HCEC 1CT (cell line): ENCODE measurements around the gene GPR32.

Experiments
- DNase-seq: peaks from one replicate; pipeline ENCODE4 v3.0.0-alpha.2; 2017

GPR32 gene

DNA sequence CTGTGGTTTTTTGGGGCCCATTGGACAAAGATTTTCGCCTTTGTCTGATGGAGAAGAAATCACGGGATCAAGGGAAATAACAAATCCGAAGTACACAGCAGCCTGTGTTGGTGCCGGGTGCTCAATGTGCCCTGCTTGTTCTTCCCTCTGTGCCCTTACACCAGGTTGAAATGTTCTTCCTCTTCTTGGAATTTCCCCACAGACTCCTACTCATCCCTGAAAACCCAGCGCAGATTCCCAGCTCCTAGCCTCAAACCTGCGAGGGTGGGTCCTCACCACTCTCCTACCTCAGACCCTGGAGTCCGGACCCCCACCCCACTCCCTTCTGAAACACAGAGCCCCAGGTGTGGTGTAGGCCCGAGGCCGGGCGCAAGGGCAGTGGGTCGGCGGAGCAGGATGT lies 15.1 kb downstream of the GPR32 start:
- no peak for DNase-seq

DNA sequence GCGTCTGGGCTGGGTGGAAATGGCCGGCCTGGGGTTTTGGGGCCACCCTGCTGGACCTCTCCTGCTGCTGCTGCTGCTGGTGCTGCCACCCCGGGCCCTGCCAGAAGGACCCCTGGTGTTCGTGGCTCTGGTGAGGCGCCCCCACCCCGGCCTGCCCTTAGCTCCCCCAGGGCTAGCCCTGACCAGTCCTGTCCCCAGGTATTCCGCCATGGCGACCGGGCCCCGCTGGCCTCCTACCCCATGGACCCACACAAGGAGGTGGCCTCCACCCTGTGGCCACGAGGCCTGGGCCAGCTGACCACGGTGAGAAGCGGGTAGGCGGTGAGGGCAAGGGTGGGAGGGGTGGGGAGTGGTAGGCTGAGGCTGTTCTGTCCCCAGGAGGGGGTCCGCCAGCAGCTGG lies 20.1 kb downstream of the GPR32 start, which contains the start of gene ACP4:
ACP4 (plus strand) TSS at position 20 of the 400 bp plus-strand sequence; CDS start at position 20, 0 bp downstream.
- no peak for DNase-seq

DNA sequence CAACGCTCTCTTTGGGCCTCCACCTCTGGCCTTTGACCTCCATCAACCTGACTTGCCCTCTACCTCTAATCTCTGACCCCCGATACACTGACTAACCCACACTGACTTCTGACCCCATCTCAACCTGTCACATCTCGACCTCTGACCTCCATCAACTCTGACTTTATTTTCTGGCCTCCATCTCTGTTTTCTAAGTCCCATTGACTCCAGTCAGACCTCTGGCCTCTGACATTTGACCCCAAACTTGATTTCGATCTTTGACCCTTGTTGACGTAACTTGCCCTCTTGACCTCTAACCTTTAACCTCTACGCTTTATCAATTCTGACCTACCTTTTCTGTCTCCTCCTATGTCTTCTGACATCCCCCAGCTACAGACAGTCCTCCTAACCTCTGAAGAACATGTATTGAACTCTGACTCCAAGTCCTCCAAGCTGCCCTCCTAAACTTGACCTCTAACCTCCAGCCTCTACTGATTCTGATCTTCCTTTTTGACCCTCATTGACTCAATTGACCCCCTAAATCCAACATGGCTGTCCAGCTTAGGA lies 20.7 kb downstream of the GPR32 start:
- DNase-seq, result no peak

GRCh38 chr19:50791594-50792271 lies 21.5 kb downstream of the GPR32 start:
- DNase-seq, result no peak

DNA sequence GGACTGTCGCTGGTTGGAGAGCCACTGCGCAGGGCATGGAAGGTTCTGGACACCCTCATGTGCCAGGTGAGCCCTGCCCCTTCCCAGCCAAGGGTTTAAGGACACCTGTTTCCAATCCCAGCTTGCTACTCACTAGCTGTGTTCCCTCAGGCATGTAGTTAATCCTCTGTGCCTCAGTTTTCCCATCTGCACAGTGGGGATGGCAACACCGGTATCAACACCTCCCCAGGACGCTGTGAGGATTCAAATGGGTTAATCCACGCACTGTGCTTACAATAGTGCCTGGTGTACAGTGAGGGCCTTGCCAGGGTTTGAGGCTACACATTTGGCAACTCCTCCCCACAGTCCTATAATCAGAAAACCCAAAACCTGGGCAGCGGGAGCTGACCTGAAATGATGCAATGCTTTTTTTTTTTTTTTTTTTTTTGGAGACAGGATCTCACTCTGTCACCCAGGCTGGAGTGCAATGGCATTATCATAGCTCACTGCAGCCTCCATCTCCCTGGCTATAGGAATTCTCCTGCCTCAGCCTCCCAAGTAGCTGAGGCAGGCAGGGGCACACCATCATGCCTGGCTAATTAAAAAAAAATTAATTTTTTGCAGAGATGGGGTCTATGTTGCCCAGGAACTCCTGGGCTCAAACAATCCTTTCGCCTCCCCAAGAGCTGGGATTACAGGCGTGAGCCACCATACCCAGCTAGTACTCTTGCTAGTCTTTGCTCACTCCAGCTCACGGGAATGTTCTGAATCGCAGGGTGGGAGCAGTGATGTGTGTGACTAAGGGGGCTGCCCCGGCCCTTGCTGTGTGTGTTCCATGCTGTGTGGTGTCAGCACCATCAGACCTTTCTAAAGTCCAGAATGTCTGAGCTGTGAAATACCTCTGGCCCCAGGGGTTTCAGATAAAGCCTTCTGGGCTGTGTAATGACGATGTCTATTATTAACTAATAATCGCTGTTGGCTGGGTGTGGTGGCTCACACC lies 22.3 kb downstream of the GPR32 start:
- DNase-seq, result no peak

DNA sequence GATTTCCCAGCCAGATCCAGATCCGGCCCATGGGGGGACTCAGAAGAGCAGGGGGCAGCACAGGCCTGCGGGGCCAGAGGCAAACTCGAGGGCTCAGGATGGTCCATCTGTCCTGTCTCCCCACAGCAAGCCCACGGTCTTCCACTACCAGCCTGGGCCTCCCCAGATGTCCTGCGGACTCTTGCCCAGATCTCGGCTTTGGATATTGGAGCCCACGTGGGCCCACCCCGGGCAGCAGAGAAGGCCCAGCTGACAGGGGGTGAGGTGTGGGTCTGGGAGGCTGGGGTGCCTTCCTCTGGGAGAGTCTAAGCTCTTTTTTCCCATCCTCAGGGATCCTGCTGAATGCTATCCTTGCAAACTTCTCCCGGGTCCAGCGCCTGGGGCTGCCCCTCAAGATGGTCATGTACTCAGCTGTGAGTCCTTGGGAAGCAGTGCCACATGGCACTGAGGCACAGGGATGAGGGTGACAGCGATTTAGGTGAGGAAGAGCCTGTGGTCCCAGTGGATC lies 23.3 kb downstream of the GPR32 start:
- DNase-seq, result no peak

GRCh38 chr19:50794074-50794875 lies 24.0 kb downstream of the GPR32 start:
- no peak for DNase-seq

DNA sequence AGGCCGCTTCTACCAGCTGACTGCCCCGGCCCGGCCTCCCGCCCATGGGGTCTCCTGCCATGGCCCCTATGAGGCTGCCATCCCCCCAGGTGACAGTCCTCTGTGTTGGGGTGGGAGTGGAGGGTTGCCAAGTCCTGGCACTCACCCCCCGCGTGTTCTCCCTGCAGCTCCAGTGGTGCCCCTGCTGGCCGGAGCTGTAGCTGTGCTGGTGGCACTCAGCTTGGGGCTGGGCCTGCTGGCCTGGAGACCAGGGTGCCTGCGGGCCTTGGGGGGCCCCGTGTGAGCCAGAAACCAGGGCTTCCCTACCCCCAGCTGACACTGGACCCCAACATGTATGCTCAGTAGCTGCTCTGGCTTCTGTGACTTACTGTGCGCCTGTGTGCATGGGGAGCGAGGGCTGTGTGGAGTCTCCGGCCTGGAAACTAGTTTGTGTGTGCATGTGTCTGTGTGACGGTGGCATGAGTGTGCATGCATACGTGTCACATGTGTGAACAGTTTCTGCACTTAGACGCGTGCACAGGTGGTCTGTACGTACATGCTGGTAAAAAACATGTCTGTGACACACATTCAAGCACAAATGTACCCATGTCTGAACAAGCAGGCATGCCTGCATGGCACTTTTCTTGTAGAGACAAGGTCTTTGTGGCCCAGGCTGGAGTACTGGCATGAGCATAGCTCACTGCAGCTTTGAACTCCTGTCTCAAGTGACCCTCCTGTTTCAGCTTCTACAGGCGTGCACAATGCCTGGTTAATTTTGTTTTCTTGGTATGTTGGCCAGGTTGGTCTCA lies 24.8 kb downstream of the GPR32 start:
- DNase-seq, result peak; percentile 29

DNA sequence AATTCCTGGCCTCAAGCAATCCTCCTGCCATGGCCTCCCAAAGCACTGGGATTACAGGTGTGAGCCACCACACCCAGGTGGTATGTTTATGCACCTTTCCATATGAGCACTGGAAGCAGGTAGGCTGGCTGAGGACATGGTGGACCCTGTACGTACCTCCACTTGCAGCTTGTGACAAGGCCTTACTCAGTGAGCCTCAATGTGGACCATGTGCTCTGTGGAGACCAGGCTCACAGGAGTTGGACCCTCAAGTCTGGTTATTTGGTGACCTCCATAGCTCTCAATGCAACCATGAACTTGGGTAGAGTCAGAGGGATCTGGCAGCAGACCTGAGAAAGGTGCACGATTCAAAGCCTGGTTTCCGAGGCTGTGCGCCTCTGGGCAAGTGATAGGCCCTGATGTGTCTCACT lies 25.4 kb downstream of the GPR32 start:
- no peak for DNase-seq

GRCh38 chr19:50796128-50796633 lies 25.9 kb downstream of the GPR32 start:
- DNase-seq, result no peak

GRCh38 chr19:50796634-50797428 lies 26.6 kb downstream of the GPR32 start:
- no peak for DNase-seq

DNA sequence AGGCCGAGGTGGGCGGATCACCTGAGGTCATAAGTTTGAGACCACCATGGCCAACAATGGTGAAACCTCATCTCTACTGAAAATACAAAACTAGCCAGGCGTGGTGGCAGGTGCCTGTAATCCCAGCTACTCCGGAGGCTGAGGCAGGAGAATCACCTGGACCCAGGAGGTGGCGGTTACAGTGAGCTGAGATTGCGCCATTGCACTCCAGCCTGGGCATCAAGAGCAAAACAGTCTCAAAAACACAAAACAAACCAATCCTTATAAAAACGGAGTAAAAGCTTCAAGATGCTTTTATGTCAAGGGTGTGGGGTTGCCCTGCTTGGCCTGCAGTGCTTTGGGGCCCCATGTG lies 27.1 kb downstream of the GPR32 start:
- DNase-seq, result no peak

- no peak for DNase-seq
These were observed 27.8 kb downstream of the GPR32 start for GRCh38 chr19:50797781-50798658.

DNA sequence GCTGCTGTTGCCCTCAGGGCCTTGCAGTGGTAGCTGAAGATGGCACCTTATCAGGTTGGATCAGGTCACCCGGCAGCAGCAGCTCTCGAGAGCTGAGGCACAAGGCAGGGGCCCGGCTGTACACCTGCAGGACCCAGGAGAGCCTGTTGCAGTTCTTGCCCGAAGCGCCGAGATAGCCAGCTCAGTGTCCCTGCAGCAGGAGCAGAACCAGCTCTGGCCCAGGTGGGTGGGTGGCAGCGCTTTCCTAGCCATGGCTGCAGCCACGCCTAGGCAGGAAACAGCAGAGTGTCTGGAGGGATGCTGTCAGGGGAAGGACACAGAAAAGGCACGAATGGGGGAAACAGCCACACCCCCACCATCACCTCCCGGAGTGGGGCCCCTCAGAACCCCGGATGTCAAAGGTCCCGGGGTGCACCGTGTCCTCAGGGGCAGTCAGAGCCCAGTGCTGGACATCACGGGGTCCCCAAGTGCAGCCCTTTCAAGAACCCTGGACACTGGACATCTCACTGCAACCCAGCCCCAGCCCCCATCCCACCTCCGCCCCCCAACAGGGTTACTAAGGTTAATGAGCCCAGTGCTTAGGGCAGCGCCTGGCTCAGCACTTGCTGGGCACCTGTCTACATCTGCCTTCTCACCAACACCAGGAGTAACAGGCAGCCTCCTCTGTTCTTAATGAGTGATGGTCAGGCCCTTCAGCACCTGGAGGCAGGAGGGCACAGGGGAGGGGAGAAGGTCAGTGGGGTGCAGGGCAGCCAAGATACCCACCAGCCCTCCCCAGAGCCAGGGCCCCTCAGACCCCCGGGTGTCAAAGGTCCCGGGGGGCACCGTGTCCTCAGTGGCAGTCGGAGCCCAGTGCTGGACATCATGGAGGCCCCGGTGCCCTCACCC lies 28.6 kb downstream of the GPR32 start:
- DNase-seq, result no peak

DNA sequence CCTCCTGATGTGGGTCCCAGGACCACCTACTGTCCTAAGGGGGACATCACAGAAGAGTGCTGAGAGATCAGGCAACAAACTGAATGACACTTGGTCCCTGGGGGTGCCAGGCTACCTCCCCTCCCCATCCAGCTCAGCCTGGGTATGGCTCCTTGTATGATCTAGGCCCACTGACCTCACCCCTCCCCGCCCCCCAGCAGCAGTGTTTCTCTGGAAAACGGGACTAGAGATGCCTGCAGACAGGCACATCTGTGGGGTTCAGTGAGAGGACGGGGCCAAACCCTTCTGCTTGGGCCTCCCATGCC lies 29.2 kb downstream of the GPR32 start:
- DNase-seq, result no peak

GRCh38 chr19:50801107-50801506 lies 30.8 kb downstream of the GPR32 start:
- no peak for DNase-seq

- DNase-seq, result no peak
These were observed 33.6 kb downstream of the GPR32 start for GRCh38 chr19:50803633-50804419.
